ENCODE results near the gene COL27A1.

DNA sequence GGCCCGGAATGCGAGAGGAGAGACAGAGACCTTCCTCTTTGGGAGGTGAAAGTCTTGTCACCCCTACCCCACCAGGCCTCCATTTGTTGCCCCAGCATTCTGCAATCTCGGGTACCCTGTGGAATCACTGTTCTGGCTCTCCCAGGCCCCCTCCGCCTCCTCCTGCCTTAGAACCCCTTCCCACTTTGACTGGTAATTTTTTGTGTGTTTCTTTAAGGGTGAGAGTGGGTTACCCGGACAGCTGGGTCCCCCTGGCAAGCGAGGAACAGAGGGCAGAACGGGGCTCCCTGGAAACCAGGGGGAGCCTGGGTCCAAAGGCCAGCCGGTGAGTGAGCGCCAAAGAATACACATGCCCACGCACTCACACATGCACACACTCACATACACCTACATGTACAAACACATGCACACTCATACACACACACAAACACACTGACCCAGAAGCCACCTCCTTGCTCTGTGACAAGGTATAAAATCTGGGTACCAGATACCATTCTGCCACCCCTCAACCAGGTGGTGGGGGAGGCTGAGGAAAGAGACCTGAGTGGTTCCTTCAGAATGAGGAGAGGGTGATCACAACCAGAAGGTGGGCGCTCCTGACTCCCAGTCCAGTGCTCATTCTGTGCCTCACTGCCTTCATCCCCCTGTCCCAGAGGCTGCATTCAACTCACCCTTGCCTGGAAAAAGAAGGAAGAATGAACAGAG is 136.7 kb downstream of the COL27A1 start:
- no peak for TF ChIP-seq POLR2A (IDR thresholded peaks at IDR 0.05; ENCODE audit: low read length)
- no peak for TF ChIP-seq HOXA7 (CRISPR knock-in tag; IDR thresholded peaks at IDR 0.05)
- TF ChIP-seq, protein P1, sequence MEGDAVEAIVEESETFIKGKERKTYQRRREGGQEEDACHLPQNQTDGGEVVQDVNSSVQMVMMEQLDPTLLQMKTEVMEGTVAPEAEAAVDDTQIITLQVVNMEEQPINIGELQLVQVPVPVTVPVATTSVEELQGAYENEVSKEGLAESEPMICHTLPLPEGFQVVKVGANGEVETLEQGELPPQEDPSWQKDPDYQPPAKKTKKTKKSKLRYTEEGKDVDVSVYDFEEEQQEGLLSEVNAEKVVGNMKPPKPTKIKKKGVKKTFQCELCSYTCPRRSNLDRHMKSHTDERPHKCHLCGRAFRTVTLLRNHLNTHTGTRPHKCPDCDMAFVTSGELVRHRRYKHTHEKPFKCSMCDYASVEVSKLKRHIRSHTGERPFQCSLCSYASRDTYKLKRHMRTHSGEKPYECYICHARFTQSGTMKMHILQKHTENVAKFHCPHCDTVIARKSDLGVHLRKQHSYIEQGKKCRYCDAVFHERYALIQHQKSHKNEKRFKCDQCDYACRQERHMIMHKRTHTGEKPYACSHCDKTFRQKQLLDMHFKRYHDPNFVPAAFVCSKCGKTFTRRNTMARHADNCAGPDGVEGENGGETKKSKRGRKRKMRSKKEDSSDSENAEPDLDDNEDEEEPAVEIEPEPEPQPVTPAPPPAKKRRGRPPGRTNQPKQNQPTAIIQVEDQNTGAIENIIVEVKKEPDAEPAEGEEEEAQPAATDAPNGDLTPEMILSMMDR (IDR thresholded peaks at IDR 0.05): no peak

Data from A549 (cell line).